Adrenal gland (tissue), 12 donors: ENCODE data around the gene AAR2. TPM values are rescaled to one million over a fixed set of nuclear protein-coding genes. Genes with fewer than 3 reads are reported as not detected.

Experiments used
- DNase-seq, 7 donors: peaks; one replicate each; pipeline ENCODE4 v3.0.0-alpha.2; 2019 to 2020
- H3K27ac ChIP-seq, 5 donors: fragments of 200-600 bp; sonication (generic) in 4 of 5; 1 replicate in 3 of 5; 2 replicates in 2 of 5; pipeline versions ENCODE4 v1.5.1 to v1.8.0; 2016 to 2020; ENCODE audit warnings: mild to moderate bottlenecking in 1 of 5
- H3K27me3 ChIP-seq: fragments of 200-600 bp; 2 replicates; pipeline ENCODE4 v1.8.0; 2021
- H3K36me3 ChIP-seq, 2 donors: fragments of 200-600 bp; replicated peaks in 1 of 2; 1 replicate in 1 of 2; 2 replicates in 1 of 2; pipeline versions ENCODE4 v1.5.1 to v1.8.0; 2018 to 2022
- H3K4me1 ChIP-seq, 2 donors: fragments of 200-600 bp; replicated peaks in 1 of 2; 1 replicate in 1 of 2; 2 replicates in 1 of 2; pipeline versions ENCODE4 v1.5.1 to v1.8.0; 2018 to 2021
- H3K4me3 ChIP-seq, 4 donors: fragments of 200-600 bp; sonication (generic) in 3 of 4; one replicate each; pipeline ENCODE4 v1.5.1; 2016 to 2018
- H3K9me3 ChIP-seq, 3 donors: fragments of 200-600 bp; sonication (generic) in 1 of 3; replicated peaks in 1 of 3; 1 replicate in 2 of 3; 2 replicates in 1 of 3; pipeline versions ENCODE4 v1.5.1 to v1.8.0; 2016 to 2021
- CTCF ChIP-seq, 6 experiments: fragments of 450-650 bp in 4 of 6; fragments of 200-600 bp in 2 of 6; sonication (generic) in 1 of 6; IDR thresholded peaks; 1 replicate in 5 of 6; 2 replicates in 1 of 6; pipeline versions ENCODE4 v1.5.1 to v1.8.0; 2016 to 2021; ENCODE audit warnings: antibody characterized with exemption in 6 of 6, mild to moderate bottlenecking in 2 of 6, moderate library complexity in 1 of 6
- POLR2A ChIP-seq, 2 donors: fragments of 450-650 bp; IDR thresholded peaks; one replicate each; pipeline ENCODE4 v1.6.1; 2017; ENCODE audit warnings: antibody characterized with exemption in 2 of 2, mild to moderate bottlenecking in 2 of 2, moderate library complexity in 1 of 2
- WGBS, 4 donors: extraction: QIAGEN DNeasy Blood & Tissue Kit in 2 of 4; methylation state at CpG; one replicate each; pipeline versions ENCODE4 v1.1.5 to v1.1.7; 2013 to 2017; 5-methylcytosine and 5-hydroxymethylcytosine counted together
- intact Hi-C, 2 donors: fragments of 100-400 bp; cut with DNase I; formaldehyde crosslinking; loops; one replicate each; pipeline versions ENCODE4 v1.14.1 to v1.15.0; 2022 to 2023
- polyA plus RNA-seq, 3 donors: library from polyadenylated mRNA; stranded (reverse); fragments of 200-250 nt in 2 of 3; fragments of 350-450 nt in 1 of 3; fragmentation: Illumina TruSeq in 1 of 3; extraction: RNeasy Lipid Tissue Mini Kit (QIAGEN cat#74804) in 1 of 3; gene quantifications; one replicate each; pipeline ENCODE4 v1.2.3, GENCODE V29; 2013 to 2014
- total RNA-seq, 9 donors: library from RNA; depleted of rRNA in 4 of 9; stranded (reverse); fragments of >200 nt in 4 of 9; fragments of 120-200 nt in 1 of 9; fragmentation: NEBNext Ultra II Directional in 1 of 9; extraction: Animal tissue kit (Norgen Biotek cat#: 25700) in 1 of 9; gene quantifications; one replicate each; pipeline versions ENCODE4 v1.1.0 to v1.2.4, GENCODE V29; 2013 to 2023
- donor health status: healthy with polysubstance abuse.
- donor health status: Bipolar disorder and iron deficiency.
- donor health status: DM: yes; HTN: yes; CAD: no.
- donor health status: DM: no; HTN: no; CAD: no.
- donor health status: DM: no; HTN: no; CAD: no.
- donor health status: DM: yes; HTN: yes; CAD: no.

Gene AAR2
- total and polyA plus RNA-seq, 12 donors = 11.7 to 50.4 (median 32.6) TPM

DNA sequence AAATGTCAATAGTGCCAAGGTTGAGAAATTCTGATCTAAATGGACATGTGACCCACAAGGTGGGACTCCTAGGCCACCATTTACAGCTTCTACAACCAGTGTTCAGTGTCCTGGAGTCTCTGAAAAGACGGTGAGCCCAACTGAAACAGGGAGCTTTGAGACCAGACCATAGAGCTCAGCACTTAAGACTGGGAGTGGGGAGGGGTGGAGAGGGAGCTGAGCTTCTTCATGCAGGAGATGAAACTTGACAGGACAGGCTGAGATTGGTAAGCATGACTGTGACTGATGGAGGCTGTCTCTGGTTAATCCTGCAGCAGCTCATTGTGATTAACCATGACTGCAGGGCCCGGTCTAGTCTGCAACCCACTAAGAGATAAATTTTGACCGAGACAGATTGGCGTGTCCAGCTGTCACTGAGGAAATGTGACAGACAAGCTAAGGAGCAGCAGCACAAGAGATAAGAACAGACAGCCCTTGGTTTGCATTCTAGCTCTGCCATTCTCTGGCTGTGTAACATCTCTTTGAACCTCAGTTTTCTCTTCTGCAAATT, 1.4 kb upstream of the AAR2 start:
- peaks cover 0 to 7% of the 10 kb centered on the region in 2 donors for H3K36me3 ChIP-seq
- DNase-seq = peak in 1 of 7 donors; percentile 12

GRCh38 chr20:36236786-36237121, 476 bp downstream of the AAR2 start:
- 0 to 2% (median 1%) methylated on average over 6 of the region's 6 CpGs for WGBS, 4 donors
- Histone ChIP-seq H3K27me3 (no peaks in the 10 kb centered on the region), H3K27ac (peak overlapping the region in 4 of 5 donors; percentile 46 to 88 (median 80)), H3K4me1 (peaks cover 15 to 29% of the 10 kb centered on the region in 2 donors), H3K9me3 (no peaks in the 10 kb centered on the region), H3K36me3 (peaks cover 0 to 18% of the 10 kb centered on the region in 2 donors), H3K4me3 (peak overlapping the region; percentile 28 to 76 (median 60))
- DNase-seq = no peak
- TF ChIP-seq CTCF (IDR thresholded peaks at IDR 0.05) (no peak), POLR2A (IDR thresholded peaks at IDR 0.05) (no peak)
- intact Hi-C loops = no loop called here

More for the DNA sequence above, 1.4 kb upstream of the AAR2 start:
- Histone ChIP-seq H3K27me3 (no peaks in the 10 kb centered on the region), H3K4me1 (peaks cover 15 to 29% of the 10 kb centered on the region in 2 donors), H3K9me3 (no peaks in the 10 kb centered on the region), H3K4me3 (no peak overlapping the region), H3K27ac (no peak overlapping the region)
- TF ChIP-seq CTCF (IDR thresholded peaks at IDR 0.05) (no peak), POLR2A (IDR thresholded peaks at IDR 0.05) (no peak)
- intact Hi-C loops = no loop called here
- 49 to 62% (median 58%) methylated on average over 3 to 4 of the region's 4 CpGs for WGBS, 4 donors

- 53 to 61% (median 58%) methylated on average over 5 of the region's 5 CpGs for WGBS, 4 donors
- Histone ChIP-seq H3K27ac (no peak overlapping the region), H3K36me3 (peaks cover 0 to 18% of the 10 kb centered on the region in 2 donors), H3K27me3 (no peaks in the 10 kb centered on the region), H3K9me3 (no peaks in the 10 kb centered on the region), H3K4me1 (peaks cover 15 to 29% of the 10 kb centered on the region in 2 donors), H3K4me3 (peak overlapping the region in 1 of 4 donors; percentile 76)
- TF ChIP-seq CTCF (IDR thresholded peaks at IDR 0.05) (no peak), POLR2A (IDR thresholded peaks at IDR 0.05) (no peak)
- intact Hi-C loops = no loop called here
- peak in 1 of 7 donors; percentile 6 for DNase-seq
Observed at GRCh38 chr20:36237477-36237876, 1.2 kb downstream of the AAR2 start.

DNA sequence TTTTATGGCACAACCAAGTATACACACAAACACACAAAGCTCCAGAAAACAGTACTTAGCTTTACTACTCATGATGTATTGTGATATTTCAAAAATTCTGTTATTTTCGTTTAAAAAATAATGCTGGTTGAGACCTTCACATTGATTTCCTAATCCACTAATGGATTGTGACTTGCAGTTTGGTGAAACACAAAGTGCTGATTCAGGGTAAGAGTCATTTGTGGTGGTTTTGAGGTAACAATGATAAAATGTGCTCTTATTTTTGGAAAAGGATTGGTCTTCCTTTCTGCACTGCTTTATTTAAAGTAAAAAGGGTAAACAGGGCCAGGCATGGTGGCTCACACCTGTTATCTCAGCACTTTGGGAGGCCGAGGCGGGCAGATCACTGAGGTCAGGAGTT, 1.9 kb downstream of the AAR2 start:
- no peak for DNase-seq
- Histone ChIP-seq H3K36me3 (peaks cover 0 to 25% of the 10 kb centered on the region in 2 donors), H3K27me3 (no peaks in the 10 kb centered on the region), H3K9me3 (no peaks in the 10 kb centered on the region), H3K4me1 (peaks cover 15 to 34% of the 10 kb centered on the region in 2 donors), H3K27ac (no peak overlapping the region), H3K4me3 (no peak overlapping the region)
- TF ChIP-seq POLR2A (IDR thresholded peaks at IDR 0.05) = no peak
- no peak for TF ChIP-seq CTCF (IDR thresholded peaks at IDR 0.05)
- intact Hi-C loops = no loop called here
- WGBS, 4 donors = 83 to 87% (median 85%) methylated on average over 3 of the region's 3 CpGs
